Testis (tissue), 5 donors: Measurements from ENCODE around the gene ZNF185. TPM values are rescaled to one million over a fixed set of nuclear protein-coding genes. Genes with fewer than 3 reads are reported as not detected.
A peak's percentile ranks its signal among the peaks of the same experiment; 100 is the strongest.

Source experiments
- DNase-seq: peaks from one replicate; pipeline ENCODE4 v3.0.0-alpha.2; 2019
- H3K27ac ChIP-seq, 2 donors: fragments of 200-600 bp; sonication (generic); one replicate each; pipeline ENCODE4 v1.5.1; 2019
- H3K27me3 ChIP-seq: fragments of 200-600 bp; sonication (generic); one replicate; pipeline ENCODE4 v1.5.1; 2019
- H3K36me3 ChIP-seq: fragments of 200-600 bp; sonication (generic); one replicate; pipeline ENCODE4 v1.5.1; 2017; ENCODE audit warnings: low read depth; ENCODE audit errors: missing control alignments
- H3K4me1 ChIP-seq: fragments of 200-600 bp; sonication (generic); one replicate; pipeline ENCODE4 v1.5.1; 2019
- H3K4me3 ChIP-seq, 2 donors: fragments of 200-600 bp; sonication (generic); one replicate each; pipeline ENCODE4 v1.5.1; 2017 to 2019
- H3K9me3 ChIP-seq: fragments of 200-600 bp; sonication (generic); one replicate; pipeline ENCODE4 v1.5.1; 2017
- CTCF ChIP-seq, 3 experiments: fragments of 450-650 bp in 2 of 3; fragments of 200-600 bp in 1 of 3; sonication (generic) in 1 of 3; IDR thresholded peaks; one replicate each; pipeline ENCODE4 v1.5.1; 2016 to 2019; ENCODE audit warnings: antibody characterized with exemption in 3 of 3, mild to moderate bottlenecking in 2 of 3, moderate library complexity in 1 of 3
- POLR2A ChIP-seq: fragments of 450-650 bp; IDR thresholded peaks from one replicate; pipeline ENCODE4 v1.6.1; 2017; ENCODE audit warnings: antibody characterized with exemption, mild to moderate bottlenecking, moderate library complexity
- WGBS, 2 donors: methylation state at CpG; one replicate each; pipeline ENCODE4 v1.1.5; 2018; 5-methylcytosine and 5-hydroxymethylcytosine counted together
- intact Hi-C: fragments of 100-400 bp; cut with DNase I; formaldehyde crosslinking; loops from one replicate; pipeline ENCODE4 v1.15.1; 2023; ENCODE audit warnings: low total_unique reads
- long read RNA-seq, 2 donors: transcript quantifications; one replicate each; lab custom pipeline, GENCODE V29; 2026
- polyA plus RNA-seq: library from polyadenylated mRNA; stranded (reverse); fragments of 350-450 nt; fragmentation: Illumina TruSeq; extraction: RNeasy Lipid Tissue Mini Kit (QIAGEN cat#74804); gene quantifications from one replicate; pipeline ENCODE4 v1.2.3, GENCODE V29; 2014; ENCODE audit warnings: low read depth, low replicate concordance; ENCODE audit not compliant: insufficient read depth
- total RNA-seq, 2 donors: library from RNA; depleted of rRNA; stranded (reverse); fragments of >200 nt; gene quantifications; one replicate each; pipeline ENCODE4 v1.2.3, GENCODE V29; 2016

Gene ZNF185
- total RNA-seq = 1 to 10 TPM; 5.9 to 6.9 TPM
- 11.1 TPM for polyA plus RNA-seq
- long read RNA-seq, donor 1 = 0 reads
- long read RNA-seq, donor 2, partial matches to known transcripts = 0 of 1 reads
- long read RNA-seq, donor 2, other reads (novel, unspliced or antisense) = 0 of 1 reads

GRCh38 chrX:152897222-152898131 lies at the start of gene ZNF185:
Gene ZNF185, plus strand, starts transcription at chrX:152898067. Its CDS starts 16,423 bp downstream, at chrX:152914490.
- WGBS, 2 donors = 20 to 53% methylated on average over 4 to 11 of the region's 64 CpGs
- Histone ChIP-seq H3K27ac (no peak within 1 kb of the TSS), H3K4me1 (no peaks in the 10 kb centered on the region), H3K4me3 (peak within 1 kb of the TSS in 1 of 2 donors; percentile 12), H3K9me3 (no peaks in the 10 kb centered on the region), H3K36me3 (no peaks in the 10 kb centered on the region), H3K27me3 (no peaks in the 10 kb centered on the region)
- TF ChIP-seq CTCF (IDR thresholded peaks at IDR 0.05) (no peak), POLR2A (no peak)
- intact Hi-C loops = no loop called here
- peak; percentile 25 for DNase-seq

- DNase-seq = no peak
- WGBS, 2 donors = 71% methylated on average over 2 of the region's 2 CpGs
- no peak overlapping the region for H3K4me3 ChIP-seq
- TF ChIP-seq POLR2A (no peak), CTCF (IDR thresholded peaks at IDR 0.05) (no peak)
- H3K36me3 ChIP-seq = no peaks in the 10 kb centered on the region
- H3K27me3 ChIP-seq = no peaks in the 10 kb centered on the region
- no peak overlapping the region for H3K27ac ChIP-seq
- no peaks in the 10 kb centered on the region for H3K9me3 ChIP-seq
- intact Hi-C loops = no loop called here
- H3K4me1 ChIP-seq = no peaks in the 10 kb centered on the region
Observed at GRCh38 chrX:152850465-152850864, 47.4 kb upstream of the ZNF185 start.

- no peak for DNase-seq
- TF ChIP-seq POLR2A (no peak), CTCF (IDR thresholded peaks at IDR 0.05) (no peak)
- no peaks in the 10 kb centered on the region for H3K27me3 ChIP-seq
- WGBS, 2 donors = 91 to 97% methylated on average over 6 to 7 of the region's 7 CpGs
- H3K27ac ChIP-seq = no peak overlapping the region
- no peaks in the 10 kb centered on the region for H3K4me1 ChIP-seq
- intact Hi-C loops = no loop called here
- H3K9me3 ChIP-seq = no peaks in the 10 kb centered on the region
- H3K4me3 ChIP-seq = no peak overlapping the region
- H3K36me3 ChIP-seq = no peaks in the 10 kb centered on the region
Observed at GRCh38 chrX:152853986-152854385, 43.9 kb upstream of the ZNF185 start.

GRCh38 chrX:152861116-152861515 lies 36.8 kb upstream of the ZNF185 start:
- 56 to 64% methylated on average over 3 of the region's 3 CpGs for WGBS, 2 donors
- Histone ChIP-seq H3K4me3 (no peak overlapping the region), H3K9me3 (no peaks in the 10 kb centered on the region), H3K27me3 (no peaks in the 10 kb centered on the region), H3K4me1 (no peaks in the 10 kb centered on the region), H3K36me3 (no peaks in the 10 kb centered on the region), H3K27ac (no peak overlapping the region)
- no peak for DNase-seq
- intact Hi-C loops = no loop called here
- TF ChIP-seq POLR2A = no peak
- TF ChIP-seq CTCF (IDR thresholded peaks at IDR 0.05) = no peak
